GM12875 (cell line): Measurements from ENCODE around the gene HTR1B.

ENCODE experiments used
- H3K4me3 ChIP-seq: one replicate; pipeline ENCODE4 v1.5.1; 2011; ENCODE audit warnings: low read depth, low read length, control low read depth
- TF ChIP-seq, protein P1 (sequence below): IDR thresholded peaks from 2 replicates; pipeline ENCODE4 v1.5.1; 2011; ENCODE audit warnings: low read depth, mild to moderate bottlenecking, control low read depth, inconsistent platforms, low read length, moderate library complexity, borderline replicate concordance; ENCODE audit not compliant: insufficient read depth

The HTR1B gene, protein sequence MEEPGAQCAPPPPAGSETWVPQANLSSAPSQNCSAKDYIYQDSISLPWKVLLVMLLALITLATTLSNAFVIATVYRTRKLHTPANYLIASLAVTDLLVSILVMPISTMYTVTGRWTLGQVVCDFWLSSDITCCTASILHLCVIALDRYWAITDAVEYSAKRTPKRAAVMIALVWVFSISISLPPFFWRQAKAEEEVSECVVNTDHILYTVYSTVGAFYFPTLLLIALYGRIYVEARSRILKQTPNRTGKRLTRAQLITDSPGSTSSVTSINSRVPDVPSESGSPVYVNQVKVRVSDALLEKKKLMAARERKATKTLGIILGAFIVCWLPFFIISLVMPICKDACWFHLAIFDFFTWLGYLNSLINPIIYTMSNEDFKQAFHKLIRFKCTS

DNA sequence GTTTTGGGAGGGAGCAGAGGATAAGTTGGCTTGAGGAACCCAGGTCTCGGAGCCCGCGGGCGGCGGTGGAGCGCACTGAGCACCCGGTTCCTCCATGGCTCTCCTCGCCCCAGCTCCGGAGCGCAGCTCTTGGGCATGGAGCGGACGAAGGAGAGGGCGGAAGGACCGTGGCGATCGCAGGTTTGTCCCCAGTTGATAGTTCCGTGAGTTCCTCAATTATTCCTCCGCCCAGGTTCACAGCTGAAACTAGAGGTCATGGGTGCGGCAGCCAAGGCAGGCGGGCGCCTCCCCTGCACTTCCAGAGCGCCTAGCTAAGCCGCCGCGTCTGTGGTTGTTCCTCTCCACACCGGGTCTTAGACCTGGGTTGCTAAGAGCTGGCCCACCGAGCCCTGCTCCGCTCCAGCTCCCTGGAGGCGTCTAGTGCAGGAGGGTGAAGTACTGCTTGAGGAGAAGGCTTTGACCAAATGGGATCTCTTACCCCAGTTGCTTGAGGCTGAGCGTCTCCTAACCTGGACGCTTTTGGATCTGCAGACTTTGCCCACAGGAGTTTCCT, at the start of gene HTR1B:
HTR1B (minus strand) TSS at position 184 of the 553 bp plus-strand sequence; CDS start at position 96, 88 bp downstream.
- no peak within 1 kb of the TSS for H3K4me3 ChIP-seq
- TF ChIP-seq, protein P1, sequence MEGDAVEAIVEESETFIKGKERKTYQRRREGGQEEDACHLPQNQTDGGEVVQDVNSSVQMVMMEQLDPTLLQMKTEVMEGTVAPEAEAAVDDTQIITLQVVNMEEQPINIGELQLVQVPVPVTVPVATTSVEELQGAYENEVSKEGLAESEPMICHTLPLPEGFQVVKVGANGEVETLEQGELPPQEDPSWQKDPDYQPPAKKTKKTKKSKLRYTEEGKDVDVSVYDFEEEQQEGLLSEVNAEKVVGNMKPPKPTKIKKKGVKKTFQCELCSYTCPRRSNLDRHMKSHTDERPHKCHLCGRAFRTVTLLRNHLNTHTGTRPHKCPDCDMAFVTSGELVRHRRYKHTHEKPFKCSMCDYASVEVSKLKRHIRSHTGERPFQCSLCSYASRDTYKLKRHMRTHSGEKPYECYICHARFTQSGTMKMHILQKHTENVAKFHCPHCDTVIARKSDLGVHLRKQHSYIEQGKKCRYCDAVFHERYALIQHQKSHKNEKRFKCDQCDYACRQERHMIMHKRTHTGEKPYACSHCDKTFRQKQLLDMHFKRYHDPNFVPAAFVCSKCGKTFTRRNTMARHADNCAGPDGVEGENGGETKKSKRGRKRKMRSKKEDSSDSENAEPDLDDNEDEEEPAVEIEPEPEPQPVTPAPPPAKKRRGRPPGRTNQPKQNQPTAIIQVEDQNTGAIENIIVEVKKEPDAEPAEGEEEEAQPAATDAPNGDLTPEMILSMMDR, result no peak

DNA sequence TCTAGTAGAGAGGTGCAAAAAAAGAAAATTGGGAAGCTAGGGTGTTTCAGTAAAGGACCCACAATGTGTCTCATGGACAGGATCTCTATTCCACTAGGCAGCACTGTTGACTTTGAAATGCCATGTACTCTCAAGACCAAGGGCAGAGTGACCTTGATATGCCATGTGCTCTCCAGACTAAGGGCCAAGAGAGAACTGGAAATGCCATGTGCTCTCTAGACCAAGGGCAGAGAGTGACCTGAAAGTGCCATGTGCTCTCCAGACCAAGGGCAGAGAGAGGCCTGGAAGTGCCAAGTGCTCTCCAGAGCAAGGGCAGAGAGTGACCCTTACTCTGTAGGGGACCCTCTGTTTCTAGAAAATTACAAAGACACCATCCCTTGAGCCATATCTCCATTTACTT, 49.3 kb upstream of the HTR1B start:
- no peak overlapping the region for H3K4me3 ChIP-seq
- TF ChIP-seq, protein P1, result no peak

DNA sequence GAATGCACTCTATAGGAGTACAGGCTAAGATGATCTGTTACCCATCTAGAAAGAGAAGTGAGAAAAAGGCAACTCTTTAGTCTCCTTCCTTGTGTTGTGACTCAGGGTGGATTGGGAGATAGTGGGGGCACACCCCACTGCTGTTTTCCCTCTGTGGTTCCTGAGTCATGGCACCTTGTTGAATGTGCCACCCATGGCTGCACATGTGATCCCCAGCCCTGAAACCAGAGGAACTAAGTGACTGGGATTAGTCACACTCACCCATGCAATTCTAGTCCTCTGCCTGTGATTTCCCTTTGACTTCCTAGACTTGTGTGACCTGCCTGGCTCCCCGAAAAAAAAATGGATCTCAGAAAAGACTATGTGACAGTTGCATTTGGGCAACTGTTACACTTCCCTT, 48.6 kb upstream of the HTR1B start:
- no peak overlapping the region for H3K4me3 ChIP-seq
- TF ChIP-seq, protein P1, result no peak

DNA sequence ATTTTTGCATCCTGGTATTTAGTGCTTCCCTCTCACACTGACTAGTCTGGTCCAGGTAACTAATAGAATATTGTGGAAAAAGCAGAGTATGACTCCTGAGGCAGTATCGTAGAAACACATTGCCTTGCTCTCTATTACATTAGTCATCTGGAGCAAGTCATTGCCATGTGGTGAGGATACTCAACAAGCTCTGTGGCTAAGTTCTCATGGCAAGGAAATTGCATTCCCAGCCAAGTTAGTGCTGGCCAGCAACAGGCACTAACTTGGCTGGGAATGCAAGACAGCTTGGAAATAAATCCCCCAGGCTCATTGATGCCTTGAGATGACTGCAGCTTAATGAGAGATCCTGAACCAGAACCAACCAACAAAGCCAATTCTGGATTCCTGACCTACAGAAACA, 39.7 kb upstream of the HTR1B start:
- H3K4me3 ChIP-seq, result no peak overlapping the region
- TF ChIP-seq, protein P1, result no peak

- TF ChIP-seq, protein P1, result no peak
- no peak overlapping the region for H3K4me3 ChIP-seq
Observed at GRCh38 chr6:77492530-77492929, 29.2 kb upstream of the HTR1B start.

GRCh38 chr6:77487808-77488425, 24.6 kb upstream of the HTR1B start:
- no peak overlapping the region for H3K4me3 ChIP-seq
- TF ChIP-seq, protein P1, result no peak
